Esophagus muscularis mucosa (tissue), 3 donors: ENCODE measurements around the gene RNU6-1.

Experiments used
- POLR2A ChIP-seq: fragments of 450-650 bp; IDR thresholded peaks from one replicate; pipeline ENCODE4 v1.6.1; 2017; ENCODE audit warnings: antibody characterized with exemption, moderate library complexity, mild to moderate bottlenecking, low read depth
- TF ChIP-seq, protein P1 (sequence below), 3 experiments: fragments of 200-600 bp in 2 of 3; fragments of 450-650 bp in 1 of 3; sonication (generic) in 2 of 3; IDR thresholded peaks; one replicate each; pipeline ENCODE4 v1.5.1; 2017 to 2019; ENCODE audit warnings: antibody characterized with exemption in 3 of 3, mild to moderate bottlenecking in 2 of 3, moderate library complexity in 1 of 3

GRCh38 chr15:67880651-67881182, 40.9 kb upstream of the RNU6-1 start:
- TF ChIP-seq, protein P1, sequence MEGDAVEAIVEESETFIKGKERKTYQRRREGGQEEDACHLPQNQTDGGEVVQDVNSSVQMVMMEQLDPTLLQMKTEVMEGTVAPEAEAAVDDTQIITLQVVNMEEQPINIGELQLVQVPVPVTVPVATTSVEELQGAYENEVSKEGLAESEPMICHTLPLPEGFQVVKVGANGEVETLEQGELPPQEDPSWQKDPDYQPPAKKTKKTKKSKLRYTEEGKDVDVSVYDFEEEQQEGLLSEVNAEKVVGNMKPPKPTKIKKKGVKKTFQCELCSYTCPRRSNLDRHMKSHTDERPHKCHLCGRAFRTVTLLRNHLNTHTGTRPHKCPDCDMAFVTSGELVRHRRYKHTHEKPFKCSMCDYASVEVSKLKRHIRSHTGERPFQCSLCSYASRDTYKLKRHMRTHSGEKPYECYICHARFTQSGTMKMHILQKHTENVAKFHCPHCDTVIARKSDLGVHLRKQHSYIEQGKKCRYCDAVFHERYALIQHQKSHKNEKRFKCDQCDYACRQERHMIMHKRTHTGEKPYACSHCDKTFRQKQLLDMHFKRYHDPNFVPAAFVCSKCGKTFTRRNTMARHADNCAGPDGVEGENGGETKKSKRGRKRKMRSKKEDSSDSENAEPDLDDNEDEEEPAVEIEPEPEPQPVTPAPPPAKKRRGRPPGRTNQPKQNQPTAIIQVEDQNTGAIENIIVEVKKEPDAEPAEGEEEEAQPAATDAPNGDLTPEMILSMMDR (IDR thresholded peaks at IDR 0.05) = no peak
- no peak for TF ChIP-seq POLR2A
